Measurements from ENCODE around the gene ADAMTS8. TPM values are rescaled to one million over a fixed set of nuclear protein-coding genes. Genes with fewer than 3 reads are reported as not detected.
A peak's percentile ranks its signal among the peaks of the same experiment; 100 is the strongest.

Gene ADAMTS8
- total RNA-seq, 1 experiment from 2014 or later: not detected

DNA sequence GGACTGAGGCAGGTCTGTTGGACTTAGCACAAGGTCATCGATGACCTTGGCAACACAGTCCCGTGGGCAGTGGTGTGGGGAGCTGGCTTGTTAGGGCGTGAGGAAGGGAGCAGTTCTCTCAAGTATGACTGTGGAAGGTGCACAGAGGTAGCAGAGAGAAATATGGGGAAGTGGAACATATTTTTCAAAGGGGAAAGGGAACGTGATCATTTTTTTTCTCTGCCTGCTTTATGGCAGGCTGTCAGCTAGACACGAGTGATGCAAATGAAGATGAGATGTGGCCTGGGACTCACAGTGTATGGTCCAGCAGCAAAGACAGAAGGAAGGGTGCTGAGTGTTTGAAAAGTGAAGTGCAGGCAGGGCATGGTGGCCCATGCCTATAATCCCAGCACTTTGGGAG, 30.6 kb downstream of the ADAMTS8 start:
- DNase-seq (ENCODE audit: low spot score): no peak

DNA sequence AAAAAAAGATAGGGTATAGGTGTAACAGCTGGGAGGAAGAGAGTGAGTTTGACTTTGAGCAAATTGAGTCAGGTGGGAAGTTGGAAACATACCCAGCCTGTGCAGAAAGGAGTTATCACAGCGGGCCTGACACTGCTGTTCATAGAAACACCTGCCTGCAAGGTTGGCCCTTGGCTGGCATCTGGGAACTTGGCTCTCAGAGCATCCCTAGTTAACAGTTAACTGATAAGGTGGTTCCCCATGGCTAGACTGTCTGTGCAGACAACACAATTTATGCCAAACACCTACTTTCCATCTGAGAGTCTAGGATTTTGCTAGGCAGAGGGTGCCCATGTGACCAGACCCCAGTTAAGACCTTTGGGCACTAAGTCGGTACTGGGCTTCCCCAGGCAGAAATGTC, 31.4 kb downstream of the ADAMTS8 start:
- DNase-seq (ENCODE audit: low spot score): no peak

- DNase-seq (ENCODE audit: low spot score): no peak
These were observed 33.8 kb downstream of the ADAMTS8 start for GRCh38 chr11:130394615-130395014.

GRCh38 chr11:130391711-130392110, 36.7 kb downstream of the ADAMTS8 start:
- DNase-seq (ENCODE audit: low spot score): no peak

- DNase-seq (ENCODE audit: low spot score): no peak
These were observed 38.2 kb downstream of the ADAMTS8 start for GRCh38 chr11:130390071-130390758.

DNA sequence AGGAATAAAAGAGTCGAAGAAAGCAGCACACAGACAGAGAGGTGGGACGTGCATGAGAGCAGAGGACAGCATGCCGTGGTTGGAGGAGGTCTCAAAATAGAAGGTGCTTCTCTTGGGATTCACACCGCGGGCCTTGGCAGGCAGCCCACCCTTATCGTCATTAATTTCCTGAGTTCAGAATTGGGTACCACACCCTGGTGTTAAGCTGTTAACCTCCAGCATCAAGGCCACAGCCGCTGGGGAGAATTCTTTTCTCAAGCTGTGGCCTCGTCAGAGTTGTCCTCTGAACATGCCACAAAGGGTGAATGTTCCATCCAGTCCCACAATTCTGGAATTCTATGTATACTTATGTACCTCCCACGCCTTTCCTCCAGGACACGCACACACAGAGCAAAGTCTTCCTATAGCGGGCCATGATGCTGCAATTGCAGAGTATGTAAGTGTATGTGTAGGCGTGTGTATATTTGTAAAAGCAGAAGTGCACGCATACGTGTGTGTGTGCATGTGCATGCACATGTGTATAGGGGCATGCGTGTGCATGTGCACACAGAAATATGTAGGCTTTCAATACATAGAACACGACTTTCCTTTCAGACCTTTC, 39.0 kb downstream of the ADAMTS8 start:
- no peak for DNase-seq (ENCODE audit: low spot score)

DNA sequence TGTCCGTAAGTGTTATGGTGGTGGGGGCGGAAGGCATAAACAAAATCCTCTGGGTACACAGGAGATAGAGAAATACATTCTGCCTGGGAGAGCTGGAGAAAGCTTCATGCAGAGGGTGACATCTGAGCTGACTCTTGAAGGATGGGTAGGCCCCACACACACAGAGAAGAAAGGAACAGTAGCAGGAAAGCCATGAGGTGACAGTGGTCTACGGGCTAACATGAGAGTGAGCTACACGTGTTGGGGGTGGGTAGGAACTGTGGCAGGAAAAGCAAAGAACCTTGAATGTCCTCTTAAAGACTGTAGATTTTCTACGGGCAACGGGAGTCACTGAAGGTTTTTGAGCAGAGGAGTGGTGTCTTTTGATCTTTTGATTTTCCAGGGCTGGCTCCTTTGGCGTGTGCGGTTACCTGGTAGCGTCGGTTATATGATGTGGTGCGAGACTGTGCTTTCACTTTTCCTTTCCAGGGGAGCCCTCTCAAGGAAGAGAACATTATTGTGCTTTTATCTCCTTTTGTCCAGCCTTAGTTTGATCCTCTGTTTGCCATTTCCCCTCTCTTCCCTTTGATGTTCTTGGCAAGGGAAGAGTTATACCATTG, 39.7 kb downstream of the ADAMTS8 start:
- no peak for DNase-seq (ENCODE audit: low spot score)

DNA sequence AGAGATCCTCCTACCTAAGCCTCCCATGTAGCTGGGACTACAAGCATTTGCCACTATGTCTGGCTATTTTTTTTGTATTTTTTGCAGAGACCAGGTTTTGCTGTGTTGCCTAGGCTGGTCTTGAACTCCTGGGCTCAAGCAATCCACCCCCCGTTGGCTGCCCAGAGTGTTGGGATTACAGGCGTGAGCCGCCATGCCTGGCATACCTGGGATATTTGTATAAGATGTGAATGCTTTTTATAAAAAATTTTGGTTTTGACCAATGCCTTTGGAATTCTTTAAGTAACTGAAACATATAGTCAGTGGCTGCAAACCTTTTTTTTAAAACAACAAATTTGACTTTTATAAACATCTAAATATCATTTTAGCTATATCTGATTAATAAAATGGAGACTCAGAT, 42.4 kb downstream of the ADAMTS8 start:
- DNase-seq (ENCODE audit: low spot score): no peak

- DNase-seq (ENCODE audit: low spot score): peak; percentile 78
These were observed 44.8 kb downstream of the ADAMTS8 start for GRCh38 chr11:130383344-130384211.

GRCh38 chr11:130381317-130381716, 47.1 kb downstream of the ADAMTS8 start:
- DNase-seq (ENCODE audit: low spot score): no peak

DNA sequence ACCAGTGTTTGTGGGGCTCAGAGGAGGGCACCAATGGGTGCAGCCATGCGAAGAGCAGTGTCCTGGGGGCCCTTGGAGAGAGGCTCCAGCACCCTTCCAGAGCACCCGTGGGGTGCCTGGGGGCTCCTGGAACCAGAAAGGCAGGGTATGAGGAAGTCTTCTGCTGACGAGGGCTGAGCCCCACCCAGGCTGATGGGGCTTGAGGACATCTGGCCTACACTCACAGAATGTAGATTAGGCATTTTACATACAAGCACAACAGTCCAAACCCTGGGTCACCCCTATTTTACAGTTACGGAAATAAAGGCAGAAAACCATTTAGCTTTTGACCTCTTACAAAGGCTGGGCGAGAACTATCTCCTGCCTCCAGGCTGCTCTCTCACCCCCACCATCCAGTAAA, 47.6 kb downstream of the ADAMTS8 start:
- no peak for DNase-seq (ENCODE audit: low spot score)

GRCh38 chr11:130379276-130379675, 49.1 kb downstream of the ADAMTS8 start:
- DNase-seq (ENCODE audit: low spot score): no peak

GRCh38 chr11:130370845-130371590, 57.4 kb downstream of the ADAMTS8 start:
- DNase-seq (ENCODE audit: low spot score): no peak

- no peak for DNase-seq (ENCODE audit: low spot score)
These were observed 58.7 kb downstream of the ADAMTS8 start for GRCh38 chr11:130369713-130370112.

DNA sequence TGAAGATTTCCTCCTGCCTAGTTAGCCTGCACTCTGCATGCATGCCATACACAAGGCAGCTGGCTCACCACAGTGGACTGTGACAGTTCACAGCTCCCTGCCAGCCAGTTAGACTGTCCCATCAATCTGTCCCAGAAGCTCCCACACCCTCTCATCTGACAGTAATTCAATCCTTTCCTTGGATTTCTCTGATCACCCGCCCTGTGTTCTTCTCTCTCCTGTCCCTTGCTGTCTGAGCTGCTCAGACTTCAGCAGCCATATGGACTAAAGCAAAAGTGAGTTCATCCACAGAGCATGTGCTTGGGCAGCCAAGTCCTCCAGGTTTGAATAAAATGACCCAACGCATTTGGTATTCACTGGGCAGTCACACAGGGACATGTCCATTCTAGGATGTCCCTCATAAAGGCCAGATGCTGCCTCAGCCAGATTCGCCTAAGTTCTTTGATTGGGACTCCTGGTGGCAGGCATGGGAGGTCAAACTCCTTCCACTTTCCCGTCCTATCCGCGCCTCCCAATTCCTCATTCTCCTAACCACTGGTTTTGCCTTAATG, 59.2 kb downstream of the ADAMTS8 start:
- DNase-seq (ENCODE audit: low spot score): no peak

DNA sequence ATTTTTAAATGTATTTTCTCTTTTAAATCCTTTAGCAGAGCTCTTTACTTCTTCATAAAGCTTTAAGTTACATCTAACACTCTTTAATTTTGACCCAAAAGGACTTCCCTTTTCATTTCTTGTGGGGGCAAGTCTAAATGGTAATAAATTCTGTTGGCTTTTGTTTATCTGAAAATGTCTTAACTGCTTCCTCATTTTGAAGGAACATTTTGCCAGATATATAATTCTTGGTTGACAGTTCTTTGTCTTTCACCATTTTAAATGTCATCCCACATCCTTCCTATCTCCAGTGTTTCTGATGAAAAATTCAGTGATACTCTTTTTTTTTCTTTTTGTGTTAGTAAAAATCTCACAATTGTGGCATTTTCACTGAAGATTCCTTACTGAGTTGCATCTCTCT, 69.0 kb downstream of the ADAMTS8 start:
- no peak for DNase-seq (ENCODE audit: low spot score)

DNA sequence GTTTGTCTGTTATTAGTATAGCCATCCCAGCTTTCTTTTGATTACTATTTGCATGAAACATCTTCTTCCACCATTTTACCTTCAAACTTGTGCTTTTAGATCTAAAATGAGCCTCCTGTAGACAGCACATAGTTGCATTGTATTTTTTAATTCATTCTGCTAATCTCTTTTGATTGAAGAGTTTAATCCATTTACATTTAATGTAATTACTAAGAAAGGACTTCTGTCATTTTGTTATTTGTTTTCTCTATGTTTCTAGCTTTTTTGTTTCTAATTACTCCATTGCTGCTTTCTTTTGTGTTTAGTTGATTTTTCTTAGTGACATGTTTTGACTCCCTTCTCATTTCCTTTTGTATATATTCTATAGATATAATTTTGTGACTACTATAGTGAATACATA, 70.0 kb downstream of the ADAMTS8 start:
- DNase-seq (ENCODE audit: low spot score): no peak

Measured in A172 (cell line).